GM15510 (cell line): ENCODE results near the gene SKAP2.

Experiments used
- POLR2A ChIP-seq: IDR thresholded peaks from 3 replicates; pipeline ENCODE4 v1.6.1; 2011; ENCODE audit warnings: borderline replicate concordance; ENCODE audit not compliant: insufficient read length; ENCODE audit errors: extremely low read depth

SKAP2 gene

DNA sequence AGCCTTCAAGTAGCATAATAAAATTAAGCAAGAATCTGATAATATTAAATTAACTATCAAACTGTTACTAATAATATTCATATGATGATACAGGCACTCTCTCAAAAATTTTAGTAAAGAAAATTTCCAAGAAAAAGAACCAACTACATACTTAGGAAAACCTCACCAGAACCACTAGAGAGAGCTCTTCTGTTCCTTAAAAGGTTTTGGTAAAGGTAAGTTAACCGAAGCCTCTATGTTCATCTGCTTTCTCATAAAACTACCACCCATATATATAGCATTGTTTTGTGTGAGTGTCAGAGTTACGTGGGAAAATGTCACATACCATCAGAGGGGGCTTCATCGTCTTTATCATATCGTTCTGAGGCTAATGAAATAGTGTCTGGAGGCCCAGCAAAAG, 20.7 kb downstream of the SKAP2 start:
- TF ChIP-seq POLR2A, result no peak

DNA sequence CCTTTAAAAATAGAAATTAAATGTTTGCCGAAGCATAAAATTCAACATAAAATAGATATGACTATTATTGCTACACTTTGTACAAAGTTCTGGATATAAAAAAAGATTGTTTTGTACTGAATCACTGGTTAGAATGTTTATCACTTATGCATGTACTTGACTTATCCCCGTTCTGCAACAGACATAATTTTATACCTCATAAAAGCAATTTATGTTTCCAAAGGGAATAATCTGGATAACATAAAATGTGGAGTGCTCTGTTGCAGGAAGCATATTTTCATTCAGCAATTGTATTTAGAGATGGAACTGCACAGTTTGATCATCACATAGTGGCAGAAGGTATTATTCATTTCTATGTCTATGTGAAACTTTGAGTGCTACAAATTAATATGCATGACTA, 21.5 kb downstream of the SKAP2 start:
- TF ChIP-seq POLR2A, result no peak

GRCh38 chr7:26841003-26841739, 23.2 kb downstream of the SKAP2 start:
- TF ChIP-seq POLR2A, result no peak

DNA sequence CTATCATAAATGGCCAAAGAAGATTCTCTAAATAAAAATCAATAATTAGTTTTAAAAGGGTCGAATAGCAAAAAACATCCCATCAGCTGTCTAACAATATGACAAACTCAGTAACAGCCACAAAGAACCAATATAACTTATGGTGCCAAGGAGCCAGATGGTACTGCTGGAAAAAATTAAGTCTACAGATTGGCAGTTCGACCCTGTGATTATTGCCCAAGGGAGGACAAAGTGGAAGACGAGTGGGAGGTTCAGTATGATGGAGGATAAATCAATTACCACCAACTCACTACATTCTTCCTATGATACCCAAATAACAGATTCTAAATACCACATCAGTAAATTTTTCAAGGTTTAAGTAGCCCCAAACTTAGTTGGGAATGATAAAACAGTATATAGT, 49.0 kb downstream of the SKAP2 start:
- no peak for TF ChIP-seq POLR2A

- TF ChIP-seq POLR2A, result no peak
Observed at GRCh38 chr7:26813432-26813831, 51.0 kb downstream of the SKAP2 start.

GRCh38 chr7:26794541-26794940, 69.8 kb downstream of the SKAP2 start:
- no peak for TF ChIP-seq POLR2A

DNA sequence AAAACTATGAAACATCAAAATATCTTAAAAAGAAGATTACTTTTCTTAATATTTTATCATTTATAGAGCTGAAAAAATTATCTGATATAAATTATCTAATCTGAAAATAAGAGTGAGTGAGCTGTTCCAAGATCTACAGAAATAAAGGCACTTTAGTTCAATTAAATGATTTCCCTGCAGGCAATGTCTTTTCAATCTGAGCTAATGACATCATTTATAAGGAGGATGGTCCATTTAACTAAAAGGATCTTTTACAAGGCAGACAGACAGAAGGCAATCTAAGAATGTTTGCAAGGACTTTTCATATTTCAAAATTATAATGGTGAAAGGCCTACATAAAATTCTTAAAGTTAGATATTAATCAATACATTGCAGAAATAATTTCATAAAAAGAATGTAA, 71.8 kb downstream of the SKAP2 start:
- TF ChIP-seq POLR2A, result no peak

GRCh38 chr7:26792006-26792405, 72.4 kb downstream of the SKAP2 start:
- TF ChIP-seq POLR2A, result no peak

DNA sequence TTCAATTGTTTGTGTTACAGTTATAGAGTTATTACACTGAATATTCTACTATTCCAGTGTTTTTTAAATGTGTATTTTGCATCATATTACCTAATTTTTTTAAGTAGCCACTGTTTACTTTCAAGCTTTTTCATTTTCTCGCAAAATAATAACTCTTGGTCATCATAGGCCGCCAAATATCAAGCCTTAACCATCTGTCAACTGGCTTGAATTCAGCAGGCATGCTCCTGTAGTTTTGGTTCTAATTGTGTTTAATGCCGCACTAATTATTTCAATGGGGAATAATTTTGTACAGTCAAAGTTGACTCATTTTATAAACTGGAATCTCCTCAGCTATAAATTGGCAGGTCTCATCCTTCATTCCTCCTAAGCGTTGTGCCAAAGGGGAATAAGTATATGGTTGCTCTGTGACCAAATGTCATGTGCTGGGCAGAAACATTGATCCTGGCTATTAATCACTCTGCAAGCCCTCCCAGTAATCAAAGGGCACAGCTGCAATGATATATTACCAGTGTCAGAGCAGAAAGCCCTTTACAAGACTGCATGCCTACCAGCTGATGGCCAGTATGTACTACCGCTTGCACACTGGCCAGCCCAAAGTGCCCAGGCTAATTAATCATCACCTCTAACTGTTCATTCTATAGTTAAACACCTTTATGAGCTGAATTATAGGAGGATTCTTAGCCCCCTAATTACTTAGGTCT, 74.8 kb downstream of the SKAP2 start:
- TF ChIP-seq POLR2A, result no peak

GRCh38 chr7:26787701-26788100, 76.7 kb downstream of the SKAP2 start:
- TF ChIP-seq POLR2A, result no peak

DNA sequence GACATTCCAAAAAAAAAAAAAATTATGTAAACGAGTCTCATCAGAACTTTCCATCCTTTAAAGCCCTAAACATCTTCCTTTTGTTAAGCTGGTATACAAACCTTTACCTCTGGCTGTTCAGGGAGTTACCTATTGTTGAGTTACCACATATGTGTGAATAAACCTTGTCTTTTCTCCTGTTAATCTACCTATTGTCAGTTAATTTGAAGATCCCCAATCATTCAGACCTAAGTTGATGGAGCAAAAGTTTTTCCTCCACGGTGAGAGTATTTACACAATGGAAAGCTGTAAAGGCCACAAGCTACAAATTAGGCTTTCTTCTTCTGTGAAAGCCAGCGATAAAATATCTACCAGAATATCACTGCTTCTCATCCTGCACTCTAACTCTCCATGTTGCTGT, 80.3 kb downstream of the SKAP2 start:
- TF ChIP-seq POLR2A, result no peak

DNA sequence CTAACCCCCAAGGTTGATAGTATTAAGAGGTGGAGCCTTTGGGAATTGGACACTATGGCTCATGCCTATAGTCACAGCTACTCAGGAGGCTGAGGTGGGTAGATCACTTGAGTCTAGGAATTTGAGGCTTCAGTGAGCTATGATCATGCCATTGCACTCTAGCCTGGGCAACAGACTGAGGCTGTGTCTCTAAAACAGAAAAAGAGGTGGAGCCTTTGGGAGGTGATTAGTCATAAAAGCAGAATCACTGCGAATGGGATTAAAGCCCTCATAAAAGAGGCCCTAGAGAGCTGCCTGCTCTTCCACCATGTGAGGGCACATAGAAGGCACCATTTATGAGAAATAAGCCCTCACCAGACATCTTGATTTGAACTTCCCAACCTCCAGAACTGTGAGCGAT, 81.9 kb downstream of the SKAP2 start:
- TF ChIP-seq POLR2A, result no peak

GRCh38 chr7:26779978-26780595, 84.3 kb downstream of the SKAP2 start:
- no peak for TF ChIP-seq POLR2A

- TF ChIP-seq POLR2A, result no peak
Observed at GRCh38 chr7:26777385-26777784, 87.0 kb downstream of the SKAP2 start.

DNA sequence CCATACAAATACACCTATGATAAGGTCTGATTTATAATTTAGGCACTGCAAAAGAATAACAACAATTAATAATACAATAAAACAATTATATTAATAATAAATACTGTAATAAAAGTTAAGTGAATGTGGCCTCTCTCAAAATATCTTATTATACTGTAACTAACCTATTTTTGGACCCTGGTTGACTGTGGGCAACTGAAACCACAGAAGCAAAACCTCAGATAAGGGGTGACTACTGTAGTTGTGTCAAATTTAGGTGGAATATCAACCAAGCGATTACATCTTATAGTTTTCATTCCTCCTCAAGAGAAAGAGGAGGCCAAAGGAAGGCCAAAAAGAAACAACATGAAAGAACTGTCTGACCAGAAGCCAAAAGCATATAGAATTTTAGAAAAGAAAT, 103.9 kb downstream of the SKAP2 start:
- TF ChIP-seq POLR2A, result no peak

DNA sequence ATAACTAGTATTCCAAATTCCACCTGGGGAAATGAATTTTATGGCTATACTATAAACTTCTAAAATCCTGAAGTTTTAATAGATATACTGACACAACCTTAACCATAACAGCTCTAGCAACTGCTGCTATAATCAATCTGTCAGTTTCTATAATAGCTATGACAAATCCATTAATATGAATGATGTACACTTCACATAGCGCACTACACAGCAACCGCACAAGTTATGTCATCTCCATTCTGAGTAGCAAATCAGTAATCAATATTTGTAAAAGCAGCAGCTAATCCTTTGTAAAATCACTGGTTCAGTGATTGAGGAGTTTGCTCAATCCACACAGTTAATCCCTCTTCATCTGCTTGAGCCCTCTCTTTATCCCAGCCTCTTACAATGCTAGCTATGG, 105.3 kb downstream of the SKAP2 start:
- TF ChIP-seq POLR2A, result no peak
